IPS-NIHi7 (cell line): ENCODE data around the gene REV1.
"Not testable (repeated sequence)": the region's sequence is repeated elsewhere in the genome, so short reads cannot be mapped to it uniquely, and the experiment has no call there.

Source experiments
- DNase-seq: peaks from one replicate; pipeline ENCODE4 v3.0.0; 2012; ENCODE audit warnings: mixed read lengths; ENCODE audit errors: extremely low spot score

The REV1 gene

DNA sequence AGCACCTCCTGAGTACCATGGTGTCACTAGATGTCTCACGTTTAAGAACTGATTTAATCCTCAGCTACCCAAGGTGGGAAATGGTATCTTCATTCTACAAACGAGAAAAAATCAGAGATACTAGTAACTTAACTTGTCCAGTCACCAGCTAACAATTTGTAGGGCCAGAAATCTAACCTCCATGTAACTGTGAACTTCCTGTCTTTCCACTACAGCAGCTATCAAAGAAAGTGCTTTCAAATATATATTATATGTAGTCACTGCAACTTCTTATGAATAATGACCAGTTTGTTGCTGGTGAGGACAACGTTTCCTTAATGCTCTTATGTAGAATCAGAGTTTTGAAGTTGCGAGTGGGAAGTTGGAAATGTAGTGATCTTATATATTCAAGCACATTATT, 1.9 kb downstream of the REV1 start:
- no peak for DNase-seq

DNA sequence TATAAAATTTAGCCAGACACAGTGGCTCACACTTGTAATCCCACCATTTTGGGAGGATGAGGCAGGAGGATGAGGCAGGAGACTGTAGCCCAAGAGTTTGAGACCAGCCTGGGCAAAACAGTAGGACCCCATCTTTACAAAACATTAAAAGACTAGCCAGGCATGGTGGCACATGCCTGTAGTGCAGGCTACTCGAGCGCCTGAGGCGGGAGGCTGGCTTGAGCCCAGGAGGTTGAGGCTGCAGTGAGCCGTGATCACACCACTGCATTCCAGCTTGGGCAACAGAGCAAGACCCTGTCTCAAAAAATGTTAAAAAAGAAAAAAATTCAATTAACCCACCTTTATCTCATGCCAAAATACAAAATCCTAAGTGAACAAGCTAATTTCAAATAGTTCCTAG, 4.0 kb downstream of the REV1 start:
- no peak for DNase-seq

DNA sequence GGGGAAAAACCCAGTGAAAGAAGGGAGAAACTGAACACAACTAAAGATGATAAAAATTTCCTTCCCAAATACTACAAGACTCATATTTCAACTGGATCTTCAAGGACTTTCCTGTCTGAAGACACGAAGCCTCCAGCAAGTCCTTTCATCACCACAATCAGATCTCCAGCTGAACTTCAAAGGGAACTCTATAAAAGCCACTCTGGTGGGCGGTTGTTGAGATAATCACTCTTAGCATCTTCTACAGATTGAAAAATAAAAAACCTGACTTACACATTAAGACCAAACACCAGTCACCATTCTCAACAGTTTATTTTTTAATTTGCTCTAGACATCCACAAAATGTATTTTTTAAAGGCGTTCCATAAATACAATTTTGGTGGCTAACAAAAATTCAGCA, 4.4 kb downstream of the REV1 start:
- no peak for DNase-seq

DNA sequence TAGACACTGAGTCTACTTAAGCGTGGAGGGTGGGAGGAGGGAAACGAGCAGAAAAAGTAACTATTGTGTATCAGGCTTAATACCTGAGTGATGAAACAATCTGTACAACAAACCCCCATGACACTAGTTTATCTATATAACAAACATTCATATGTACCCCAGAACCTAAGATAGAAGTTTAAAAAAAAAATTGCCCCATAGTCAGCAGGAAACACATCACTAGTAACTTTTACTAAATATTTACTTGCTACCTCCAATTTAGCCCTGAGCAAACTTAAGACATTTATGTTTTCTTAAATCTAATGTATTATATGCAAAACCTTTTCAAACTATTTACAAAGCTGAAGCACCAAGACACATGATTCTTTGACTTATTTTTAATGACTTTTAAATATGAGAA, 5.6 kb downstream of the REV1 start:
- no peak for DNase-seq

DNA sequence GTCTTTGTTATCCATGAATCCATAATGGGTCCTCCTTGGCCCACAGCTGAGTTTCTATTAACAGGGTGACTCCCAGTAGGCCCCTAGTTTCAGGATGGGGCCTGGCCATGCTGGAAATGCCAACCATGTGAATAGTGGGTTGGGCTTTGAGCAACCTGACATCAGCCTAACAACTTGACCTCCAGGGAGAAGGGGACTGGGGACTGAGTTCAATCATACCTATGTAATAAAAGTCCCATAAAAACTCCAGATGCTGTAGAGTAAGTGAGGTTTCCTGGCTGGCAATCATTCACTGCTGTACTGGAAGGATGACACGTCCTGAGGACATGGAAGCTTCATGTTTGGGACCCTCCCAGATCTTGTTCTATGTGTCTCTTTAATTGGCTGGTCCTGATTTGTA, 7.9 kb downstream of the REV1 start:
- DNase-seq, result peak; percentile 27

DNA sequence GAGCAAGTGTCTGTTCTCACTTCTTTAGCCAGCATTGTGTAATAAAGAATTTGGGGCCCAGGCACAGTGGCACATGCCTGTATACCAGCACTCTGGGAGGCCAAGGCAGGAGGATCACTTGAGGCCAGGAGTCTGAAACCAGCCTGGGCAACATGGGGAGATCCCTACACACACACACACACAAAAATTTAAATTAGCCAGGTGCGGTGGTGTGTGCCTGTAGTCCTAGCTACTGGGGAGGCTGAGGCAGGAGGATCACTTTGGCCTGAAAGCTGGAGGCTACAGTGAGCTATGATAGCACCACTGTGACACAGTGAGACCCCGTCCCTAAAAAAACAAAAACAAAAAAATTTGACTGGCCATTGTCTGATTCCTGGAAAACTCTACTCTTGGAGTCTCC, 8.3 kb downstream of the REV1 start:
- DNase-seq, result no peak

DNA sequence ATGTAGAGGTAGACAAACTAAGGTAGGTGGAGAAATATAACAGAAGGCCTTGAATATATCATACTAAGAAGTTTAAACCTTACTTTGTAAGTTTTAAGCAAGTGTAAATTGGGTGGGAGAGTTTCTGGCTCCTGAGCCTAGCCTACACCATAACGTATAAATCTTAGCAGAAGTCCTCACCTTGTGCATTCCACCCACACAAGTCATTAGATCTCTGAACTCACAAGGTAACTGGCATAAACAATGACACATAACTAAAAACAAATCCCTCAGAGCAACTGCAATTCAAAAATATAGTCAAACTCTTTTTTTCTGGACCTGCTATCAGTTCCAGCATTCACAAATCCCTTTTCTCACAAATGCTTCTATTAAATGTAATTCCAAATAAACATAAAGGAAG, 9.4 kb downstream of the REV1 start:
- no peak for DNase-seq

DNA sequence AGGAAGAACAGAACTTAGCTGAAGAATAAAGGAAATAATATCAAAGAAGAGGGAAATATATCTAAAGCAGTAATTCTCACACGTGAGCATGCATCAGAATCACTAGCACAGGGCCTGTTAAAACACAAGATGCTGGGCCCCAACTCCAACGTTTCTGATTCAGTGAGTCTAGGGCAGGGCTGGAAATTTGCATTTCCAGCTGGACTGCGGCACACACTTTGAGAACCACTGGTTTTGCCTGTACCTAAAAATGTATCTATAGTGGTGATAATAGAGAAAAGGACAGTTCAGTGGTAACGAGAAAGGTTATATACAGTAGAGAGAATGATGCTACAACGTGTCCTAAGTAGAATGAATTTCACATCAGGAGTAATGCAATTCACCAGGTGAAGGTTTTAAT, 11.2 kb downstream of the REV1 start:
- no peak for DNase-seq

DNA sequence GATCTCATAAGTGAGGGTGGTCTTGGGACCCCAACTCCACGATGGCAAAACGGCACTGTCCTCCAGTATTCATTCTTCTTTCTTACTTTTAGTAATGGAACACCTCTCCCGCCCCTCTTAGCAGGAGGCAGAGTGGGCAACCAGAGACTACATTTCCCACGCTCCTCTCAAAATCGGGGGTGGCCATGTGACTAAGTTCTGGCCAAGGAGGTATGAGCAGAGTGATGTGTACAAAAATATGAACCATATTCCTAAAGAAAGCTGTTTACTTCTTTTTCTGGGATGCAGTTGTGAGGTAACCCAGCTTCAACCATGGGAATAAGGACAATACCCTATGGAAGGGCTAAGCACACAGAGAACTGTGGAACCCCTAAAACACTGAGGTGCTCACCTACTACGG, 12.8 kb downstream of the REV1 start:
- no peak for DNase-seq

DNA sequence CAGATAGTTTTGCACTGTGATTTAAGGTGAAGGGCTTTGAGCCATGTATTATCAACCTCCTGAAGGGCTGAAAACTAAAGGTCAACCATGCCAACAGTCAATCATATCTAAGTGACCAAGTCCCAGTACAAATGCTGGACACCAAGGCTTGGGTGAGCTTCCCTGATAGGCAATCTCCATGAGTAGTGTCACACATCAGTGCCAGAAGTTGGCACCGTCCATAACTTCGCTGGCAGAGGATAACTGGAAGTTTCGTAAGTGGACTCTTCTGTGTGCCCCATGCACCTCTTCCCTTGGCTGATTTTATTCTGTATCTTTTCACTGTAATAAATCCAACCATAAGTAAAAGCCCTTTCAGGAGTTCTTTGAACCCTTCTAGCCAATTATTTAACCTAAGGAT, 13.2 kb downstream of the REV1 start:
- DNase-seq, result no peak

DNA sequence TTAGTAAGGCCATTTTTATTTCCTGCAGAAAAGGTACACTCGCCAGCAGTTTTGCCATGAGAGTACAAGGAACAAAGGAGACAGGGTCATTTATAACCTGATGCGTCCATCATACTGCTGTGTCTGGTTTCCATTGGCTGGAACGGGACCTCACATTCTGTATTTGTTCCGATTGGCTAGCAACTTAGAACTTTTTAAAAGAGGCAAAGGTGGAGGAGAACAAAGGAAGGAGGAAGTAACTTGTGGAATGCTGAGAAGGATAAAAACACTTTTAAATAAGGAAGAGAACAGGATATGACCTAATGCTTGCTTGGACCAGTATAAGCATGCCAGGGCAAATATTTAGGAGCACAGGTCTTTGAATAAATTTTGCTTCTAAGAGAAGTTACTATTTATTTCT, 14.7 kb downstream of the REV1 start:
- DNase-seq, result not testable (repeated sequence)

DNA sequence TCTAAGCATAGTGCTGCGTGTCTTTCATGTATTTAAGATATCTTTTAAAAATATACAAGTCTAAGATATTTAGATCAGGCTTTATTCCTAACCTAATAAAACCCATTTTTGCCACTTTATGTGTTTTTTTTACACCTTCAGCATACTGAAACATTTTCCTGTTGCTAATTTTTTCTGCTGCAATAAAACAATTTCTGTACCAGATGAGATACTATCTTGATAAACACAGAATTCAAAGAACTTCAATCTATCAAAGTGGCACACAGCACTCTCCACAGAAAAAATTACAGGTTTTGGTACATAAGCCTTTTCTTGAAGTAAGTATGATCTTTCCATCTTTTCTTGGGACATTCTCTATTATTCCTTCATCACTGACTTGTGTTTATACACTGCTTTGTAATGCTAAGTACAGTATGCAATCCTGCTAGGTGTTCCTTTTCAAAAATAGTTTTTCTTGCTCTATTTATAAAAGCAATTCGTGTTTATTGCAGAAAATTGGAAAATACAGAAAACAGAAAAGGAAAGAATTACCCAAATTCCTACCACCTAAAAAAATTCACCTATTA, 16.2 kb downstream of the REV1 start:
- DNase-seq, result no peak

DNA sequence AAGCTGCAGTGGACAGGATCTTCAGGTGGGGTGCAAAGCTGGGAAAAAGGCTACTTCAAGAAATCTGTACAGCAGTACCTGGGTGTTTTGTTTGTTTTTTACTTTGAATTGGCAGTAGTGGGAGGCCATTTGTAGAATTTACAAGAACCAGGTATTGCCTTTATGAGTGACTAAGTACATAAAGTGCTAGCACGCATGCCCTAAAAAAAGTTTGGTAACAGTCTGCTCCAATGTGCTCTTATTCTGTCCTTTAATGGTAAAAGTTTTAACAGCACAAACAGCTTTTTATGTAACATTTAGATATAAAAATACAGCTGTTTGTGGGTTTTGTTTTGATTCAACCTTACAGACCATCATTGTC, 17.2 kb downstream of the REV1 start:
- DNase-seq, result no peak

DNA sequence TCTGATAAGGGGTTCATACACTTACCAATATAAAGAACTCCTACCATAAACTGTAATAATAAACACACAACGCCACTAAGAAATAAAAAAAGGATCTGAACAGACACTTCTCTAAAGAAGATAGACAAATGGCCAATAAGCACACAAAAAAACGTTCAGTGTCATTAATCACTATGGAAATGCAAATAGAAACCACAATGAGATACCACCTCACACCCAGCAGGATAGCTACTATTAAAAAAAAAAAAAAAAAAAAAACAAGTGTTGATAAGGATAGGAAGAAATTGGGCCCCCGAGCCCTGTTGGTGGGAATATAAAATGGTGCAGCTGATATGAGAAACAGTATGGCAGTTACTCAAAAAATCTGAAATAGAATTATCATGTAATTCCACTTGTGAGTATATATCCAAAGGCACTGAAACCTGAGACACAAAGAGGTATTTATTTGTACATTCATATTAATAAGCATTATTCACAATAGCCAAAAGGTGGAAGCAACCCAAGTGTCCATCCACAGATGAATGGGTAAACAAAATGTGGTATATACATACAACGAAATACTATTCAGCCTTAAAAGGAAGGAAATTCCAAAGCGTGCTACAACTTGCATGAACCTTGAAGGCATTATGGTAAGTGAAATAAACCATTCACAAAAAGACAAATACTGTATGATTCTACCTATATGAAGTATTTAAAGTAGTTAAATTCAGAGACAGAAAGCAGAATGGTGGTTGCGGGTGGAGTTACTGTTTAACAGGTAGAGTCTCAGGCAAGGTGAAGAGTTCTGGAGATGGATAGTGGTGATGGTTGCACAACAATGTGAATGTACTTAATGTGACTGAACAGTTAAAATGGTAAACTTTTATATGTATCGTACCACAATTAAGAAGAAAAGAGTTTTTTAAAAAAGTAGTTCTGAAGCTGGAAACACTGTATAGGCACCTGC, 17.9 kb downstream of the REV1 start:
- DNase-seq, result no peak

DNA sequence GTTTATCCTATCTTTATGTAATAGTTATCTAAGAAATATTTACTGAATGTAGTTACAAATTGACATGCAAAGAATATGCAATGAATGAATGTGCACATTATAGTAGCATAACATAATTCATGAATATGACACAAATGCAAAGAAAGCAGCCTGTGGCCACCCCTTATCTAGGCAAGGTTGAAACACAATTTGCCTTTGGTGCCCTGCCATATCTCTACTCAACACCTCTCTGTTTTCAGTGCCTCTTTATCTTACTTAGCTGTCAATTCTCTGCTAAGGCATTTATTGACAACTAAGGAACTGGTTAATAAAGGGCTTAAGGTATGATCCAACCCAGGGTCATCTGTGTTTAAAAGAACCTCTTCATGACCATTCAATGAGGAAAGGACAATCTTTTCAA, 18.9 kb downstream of the REV1 start:
- DNase-seq, result no peak

DNA sequence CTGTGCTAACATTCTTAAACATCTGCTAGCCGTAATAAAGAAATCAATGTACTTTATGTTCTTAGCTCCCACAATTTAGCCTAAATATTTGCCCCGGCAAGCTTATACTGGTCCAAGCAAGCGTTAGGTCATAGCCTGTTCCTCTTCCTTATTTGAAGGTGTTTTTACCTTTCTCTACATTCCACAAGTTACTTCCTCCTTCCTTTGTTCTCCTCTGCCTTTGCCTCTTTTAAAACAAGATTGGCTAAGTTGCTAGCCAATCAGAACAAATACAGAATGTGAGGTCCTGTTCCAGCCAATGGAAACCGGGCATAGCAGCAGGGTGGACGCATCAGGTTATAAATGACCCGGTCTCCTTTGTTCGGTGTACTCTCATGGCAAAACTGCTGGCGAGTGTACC, 19.4 kb downstream of the REV1 start:
- not testable (repeated sequence) for DNase-seq

DNA sequence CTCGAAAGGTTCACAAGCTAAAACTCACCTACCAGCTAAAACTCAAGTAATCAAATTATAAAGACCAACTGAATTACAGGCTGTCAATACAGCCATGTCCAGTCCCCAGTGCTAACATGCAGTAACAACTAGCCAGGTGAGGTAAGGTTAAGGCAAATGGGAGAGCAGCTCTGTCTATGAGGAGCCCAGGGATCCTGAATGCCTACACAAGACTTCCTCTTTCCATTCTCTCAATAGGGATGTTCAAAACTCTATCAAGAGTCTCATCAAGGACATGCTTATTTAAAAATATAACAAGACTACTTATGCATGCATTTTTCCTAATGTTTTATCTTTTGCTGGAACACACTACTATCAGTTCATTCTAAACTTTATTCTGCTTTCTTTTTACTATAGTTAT, 20.4 kb downstream of the REV1 start:
- DNase-seq, result no peak

DNA sequence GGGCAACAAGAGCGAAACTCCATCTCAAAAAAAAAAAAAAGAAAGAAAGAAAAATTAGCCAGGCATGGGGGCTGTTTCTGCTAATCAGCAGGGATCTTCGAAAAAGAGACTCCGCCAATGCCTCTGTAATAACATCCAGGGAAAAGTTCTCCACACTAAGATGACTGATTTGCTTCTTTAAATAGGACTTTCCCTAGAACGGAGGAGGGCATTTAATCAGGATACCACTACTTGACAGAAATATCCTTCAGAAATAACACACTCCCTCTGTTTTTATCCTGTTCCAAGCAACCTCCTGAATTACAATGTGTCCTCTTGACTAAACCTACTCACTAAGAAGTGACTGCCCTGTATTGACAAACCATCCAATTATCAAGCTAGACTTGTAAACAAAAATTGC, 21.7 kb downstream of the REV1 start:
- no peak for DNase-seq

DNA sequence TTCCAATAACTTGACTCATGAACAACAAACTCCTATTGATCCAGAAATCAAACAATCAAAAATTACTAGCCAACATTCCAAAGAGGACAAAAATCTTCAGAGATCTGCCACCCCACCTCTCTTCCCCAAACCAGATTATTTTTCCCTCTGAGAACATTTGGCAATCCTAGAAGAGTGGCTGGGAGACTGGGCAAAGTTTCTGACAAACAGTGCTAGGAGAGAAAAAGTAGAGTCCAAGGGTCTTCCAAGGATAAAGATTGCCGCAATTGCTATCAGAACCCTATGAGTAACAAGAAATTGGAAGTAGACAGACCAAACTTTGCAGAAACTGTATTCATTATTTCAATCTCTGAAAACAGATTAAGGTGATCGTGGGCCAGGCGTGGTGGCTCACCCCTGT, 22.4 kb downstream of the REV1 start:
- no peak for DNase-seq

DNA sequence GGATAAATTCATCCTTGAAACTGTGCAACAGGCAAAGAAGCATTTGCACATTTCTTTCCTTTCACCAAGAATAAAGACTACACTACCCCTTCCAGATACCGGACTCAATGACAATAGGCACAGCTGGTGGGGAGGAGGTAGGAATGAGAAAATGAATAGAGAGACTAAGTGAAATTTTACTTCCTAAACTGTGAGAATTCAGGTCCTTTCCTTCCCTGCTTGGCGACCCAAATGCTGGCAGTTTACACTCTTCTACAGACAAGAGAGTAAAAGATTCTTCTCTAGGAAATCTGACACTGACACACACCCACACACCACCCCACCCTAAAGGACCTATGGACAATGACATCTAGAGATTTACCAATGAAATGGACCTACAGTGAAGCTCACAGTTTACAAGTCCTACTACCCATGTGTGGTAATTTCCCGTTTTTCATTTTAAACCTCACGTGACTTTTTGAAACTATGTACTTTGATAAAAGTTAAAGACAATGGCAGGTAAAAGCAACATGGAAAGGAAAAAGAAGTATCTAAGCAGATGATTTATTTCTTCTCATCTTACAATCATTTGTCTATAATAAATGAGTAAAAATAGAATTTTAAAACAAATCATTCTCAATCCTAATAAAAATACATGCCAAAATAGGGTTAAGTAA, 27.9 kb downstream of the REV1 start:
- no peak for DNase-seq

DNA sequence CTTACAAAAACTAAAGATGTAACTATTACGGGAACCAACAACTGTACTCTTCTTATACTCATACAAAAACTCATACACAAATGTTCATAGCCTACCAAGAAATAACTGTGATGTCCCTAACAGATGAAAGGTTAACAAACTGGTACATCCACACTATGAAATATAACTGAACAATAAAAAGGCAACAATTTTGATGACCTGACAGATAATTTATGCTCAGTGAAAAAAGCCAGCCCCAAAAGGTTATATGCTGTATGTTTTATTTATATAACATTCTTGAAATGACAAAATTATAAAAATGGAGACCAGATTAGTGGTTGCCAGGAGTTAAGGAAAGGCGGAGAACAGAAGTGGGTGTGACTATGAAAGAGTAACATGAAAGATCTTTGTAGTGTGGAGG, 31.3 kb downstream of the REV1 start:
- no peak for DNase-seq

DNA sequence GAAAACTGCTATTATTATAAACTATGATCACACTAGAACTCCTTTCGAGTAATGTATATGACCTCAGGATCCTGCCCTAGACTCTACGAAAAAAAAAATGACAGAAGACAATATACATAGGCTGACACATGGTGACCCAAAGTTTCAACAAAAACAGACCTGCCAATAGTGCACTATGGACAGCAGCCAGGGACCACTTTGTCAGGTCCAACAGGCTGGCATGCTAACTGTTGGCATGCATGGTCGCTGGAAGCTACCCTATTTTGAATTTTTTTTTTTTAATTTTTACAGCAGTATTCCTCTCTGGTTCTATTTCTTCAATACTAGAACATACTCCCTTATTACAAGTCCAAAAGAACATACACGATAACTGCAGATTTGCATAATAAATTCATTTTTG, 38.1 kb downstream of the REV1 start:
- DNase-seq, result no peak

DNA sequence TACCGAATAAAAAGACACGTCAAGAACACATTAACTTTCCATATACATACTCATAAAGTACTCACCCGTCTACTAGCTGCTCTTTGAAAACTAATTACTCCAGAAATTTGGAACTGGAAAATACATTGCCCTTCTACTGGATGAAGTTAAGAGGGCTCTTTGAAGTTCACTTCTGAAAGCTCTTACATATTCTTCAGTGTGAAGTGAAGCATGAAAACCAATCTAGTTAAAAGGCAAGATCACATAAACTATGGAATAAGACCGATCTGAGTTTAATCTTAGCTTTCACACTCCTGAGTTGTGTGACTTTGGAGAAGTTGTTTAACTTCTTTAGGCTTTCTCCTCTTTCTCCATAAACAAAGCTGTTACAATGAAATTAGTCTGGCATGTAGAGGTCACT, 38.5 kb downstream of the REV1 start:
- DNase-seq, result no peak
